ENCODE data around the gene VIM.

Gene VIM

DNA sequence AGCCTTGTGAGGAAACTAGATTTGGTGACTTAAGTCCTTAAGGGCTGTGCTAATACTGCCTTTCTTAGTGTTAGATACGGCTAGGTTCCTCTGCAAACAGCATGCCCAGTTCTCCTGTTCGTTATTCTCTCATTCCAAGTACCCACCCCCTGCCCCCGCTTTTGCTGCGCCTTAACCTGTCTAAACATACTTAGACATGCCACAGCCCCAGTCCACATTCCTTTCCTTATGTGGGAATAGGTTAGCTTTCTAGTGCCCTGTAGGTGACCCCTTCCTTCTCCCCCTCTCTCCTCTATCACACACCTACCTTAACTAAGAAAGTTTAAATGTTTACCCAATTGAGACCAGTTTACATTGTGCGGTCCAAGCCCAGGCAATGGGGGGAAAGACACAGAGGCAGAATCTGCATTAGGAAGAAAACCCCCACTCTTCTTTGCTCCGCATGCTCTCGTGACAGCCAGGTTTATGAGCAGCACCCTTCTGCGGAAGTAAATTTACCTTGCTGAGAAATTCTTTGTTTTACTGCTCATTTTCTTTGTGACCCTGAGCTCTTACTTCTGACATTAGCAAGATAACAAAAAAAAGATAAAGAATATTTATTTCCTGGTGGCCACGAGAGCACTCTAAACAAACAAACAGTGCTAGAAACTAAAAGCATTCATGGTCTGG lies 48.8 kb downstream of the VIM start:
- no peak for TF ChIP-seq GATA2 (IDR thresholded peaks at IDR 0.05; ENCODE audit: low read depth, low read length)
- TF ChIP-seq GATA3 (IDR thresholded peaks at IDR 0.05; ENCODE audit: low read depth, low read length), result no peak

GRCh38 chr10:17278607-17279240 lies 50.7 kb downstream of the VIM start:
- TF ChIP-seq GATA2 (IDR thresholded peaks at IDR 0.05; ENCODE audit: low read depth, low read length) (no peak), GATA3 (IDR thresholded peaks at IDR 0.05; ENCODE audit: low read depth, low read length) (no peak)

GRCh38 chr10:17282311-17282710 lies 54.3 kb downstream of the VIM start:
- TF ChIP-seq GATA2 (IDR thresholded peaks at IDR 0.05; ENCODE audit: low read depth, low read length), result no peak
- TF ChIP-seq GATA3 (IDR thresholded peaks at IDR 0.05; ENCODE audit: low read depth, low read length), result no peak

GRCh38 chr10:17286562-17287550 lies 58.8 kb downstream of the VIM start:
- no peak for TF ChIP-seq GATA2 (IDR thresholded peaks at IDR 0.05; ENCODE audit: low read depth, low read length)
- TF ChIP-seq GATA3 (IDR thresholded peaks at IDR 0.05; ENCODE audit: low read depth, low read length), result no peak
